ENCODE measurements around the gene TRIM66. TPM values are rescaled to one million over a fixed set of nuclear protein-coding genes. Genes with fewer than 3 reads are reported as not detected.

Gene TRIM66
- total RNA-seq: 40.1 TPM

GRCh38 chr11:8682303-8683114 lies at the start of gene TRIM66, which contains the start of gene RPL27A:
TSS of gene TRIM66 (minus strand) at chr11:8682665. CDS start at chr11:8672274, 10,391 bp downstream.
TSS of gene RPL27A (plus strand) at chr11:8682792. CDS start at chr11:8682814, 22 bp downstream.
- DNase-seq (ENCODE audit: low spot score): peak; percentile 100

GRCh38 chr11:8731647-8732323 lies 49.3 kb upstream of the TRIM66 start:
- no peak for DNase-seq (ENCODE audit: low spot score)

GRCh38 chr11:8730697-8731020 lies 48.2 kb upstream of the TRIM66 start:
- DNase-seq (ENCODE audit: low spot score): no peak

DNA sequence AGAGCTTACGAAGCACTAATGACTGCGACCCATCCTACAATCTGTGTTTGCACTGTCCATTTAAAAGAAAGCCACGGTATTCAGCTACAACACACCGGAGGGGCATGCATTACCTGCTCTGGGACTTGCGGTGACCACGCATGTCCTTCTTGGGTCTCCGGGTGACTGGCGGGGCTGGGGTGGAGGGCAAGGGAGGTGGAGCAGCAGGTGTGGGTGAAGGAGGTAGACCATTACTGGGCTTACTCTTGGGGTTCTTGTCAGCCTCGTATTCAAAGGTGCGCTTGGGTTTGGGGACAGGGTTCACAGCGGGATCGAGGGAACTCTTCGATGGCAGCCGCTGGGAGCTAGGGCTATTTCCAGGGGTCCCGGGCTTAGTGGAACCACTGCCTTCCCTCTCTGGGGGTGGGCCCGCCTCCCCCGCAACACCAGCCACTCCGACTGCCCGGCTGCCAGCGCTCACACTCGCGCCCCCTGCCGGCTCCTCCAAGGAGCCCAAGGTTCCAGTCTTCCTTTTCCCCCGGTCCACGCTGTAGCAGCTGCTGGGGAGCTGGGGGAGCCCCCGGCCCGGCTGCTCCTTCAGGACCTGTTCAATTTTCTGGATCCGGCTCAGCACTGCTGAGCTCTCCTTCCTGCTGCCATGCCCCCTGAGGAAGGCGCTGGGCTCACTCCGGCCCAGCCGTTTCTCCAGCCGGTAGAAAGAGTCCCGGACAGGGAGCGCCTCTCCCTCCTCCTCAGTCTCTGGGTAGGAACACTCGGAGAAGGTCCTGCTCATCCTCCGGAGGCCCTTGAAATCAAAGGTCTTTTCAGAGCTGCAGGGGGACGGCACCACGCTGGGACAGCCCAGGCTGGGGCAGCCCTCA lies 47.6 kb upstream of the TRIM66 start:
- DNase-seq (ENCODE audit: low spot score): no peak

DNA sequence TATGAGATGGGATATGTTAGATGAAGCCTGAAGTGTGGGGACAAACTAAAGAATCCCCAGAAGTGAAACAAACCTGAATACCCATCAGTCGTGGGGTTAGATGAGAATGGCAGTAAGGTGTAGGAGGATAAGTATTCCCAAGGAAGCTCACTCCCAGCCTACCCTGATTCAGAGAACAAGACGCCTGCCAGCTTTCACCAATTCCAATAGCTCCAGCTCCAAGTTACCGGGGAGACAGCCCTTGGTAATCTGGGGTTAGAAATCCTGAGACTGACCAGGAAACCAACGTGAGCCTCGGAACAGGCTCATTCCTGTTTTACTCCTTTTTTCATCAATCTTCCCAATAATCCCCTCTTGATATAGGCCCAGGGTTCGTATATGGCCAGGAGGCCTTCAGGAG lies 46.6 kb upstream of the TRIM66 start:
- no peak for DNase-seq (ENCODE audit: low spot score)

- DNase-seq (ENCODE audit: low spot score): no peak
These were observed 46.1 kb upstream of the TRIM66 start for GRCh38 chr11:8728563-8728962.

- DNase-seq (ENCODE audit: low spot score): no peak
These were observed 43.9 kb upstream of the TRIM66 start for GRCh38 chr11:8726395-8726794.

DNA sequence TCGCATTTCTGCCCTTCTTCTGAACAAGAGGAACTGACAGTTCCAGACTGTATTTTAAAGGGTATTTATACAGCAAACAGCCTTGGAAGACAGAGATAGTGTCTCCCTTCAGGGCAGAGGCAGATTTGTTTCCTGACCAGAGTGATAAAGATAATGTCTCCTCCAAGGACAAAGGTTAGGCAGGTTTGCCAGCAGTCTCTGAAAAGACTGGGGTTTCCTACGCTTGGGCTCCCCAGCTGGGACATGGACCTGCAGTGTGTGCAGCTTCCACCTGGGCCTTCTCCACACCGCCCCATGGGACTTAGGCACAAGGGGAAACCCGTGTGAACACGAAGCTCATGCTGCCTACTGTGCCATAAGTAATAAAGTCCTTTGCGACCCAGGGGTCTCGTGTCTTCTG lies 42.2 kb upstream of the TRIM66 start:
- DNase-seq (ENCODE audit: low spot score): no peak

GRCh38 chr11:8723711-8724110 lies 41.2 kb upstream of the TRIM66 start:
- no peak for DNase-seq (ENCODE audit: low spot score)

DNA sequence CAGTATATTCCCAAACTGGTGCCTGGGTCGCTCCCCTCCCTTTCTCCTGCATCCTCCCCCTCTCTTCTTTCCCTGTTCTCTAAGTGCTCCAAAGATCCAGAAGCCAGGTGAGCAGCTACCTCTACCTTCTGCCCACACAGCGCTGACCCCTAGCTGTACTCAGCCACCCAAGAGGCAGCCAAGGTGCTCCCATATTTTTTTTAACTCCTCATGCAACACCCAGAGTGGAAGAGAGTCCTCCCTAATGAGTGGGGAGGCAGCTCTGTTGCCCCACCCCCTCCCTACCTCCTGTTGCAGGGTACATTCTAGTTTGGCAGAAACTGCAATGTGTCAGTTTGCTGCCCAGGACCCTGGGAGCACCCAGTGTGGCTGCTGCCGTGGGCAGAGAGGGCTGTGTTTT lies 40.3 kb upstream of the TRIM66 start:
- DNase-seq (ENCODE audit: low spot score): no peak

DNA sequence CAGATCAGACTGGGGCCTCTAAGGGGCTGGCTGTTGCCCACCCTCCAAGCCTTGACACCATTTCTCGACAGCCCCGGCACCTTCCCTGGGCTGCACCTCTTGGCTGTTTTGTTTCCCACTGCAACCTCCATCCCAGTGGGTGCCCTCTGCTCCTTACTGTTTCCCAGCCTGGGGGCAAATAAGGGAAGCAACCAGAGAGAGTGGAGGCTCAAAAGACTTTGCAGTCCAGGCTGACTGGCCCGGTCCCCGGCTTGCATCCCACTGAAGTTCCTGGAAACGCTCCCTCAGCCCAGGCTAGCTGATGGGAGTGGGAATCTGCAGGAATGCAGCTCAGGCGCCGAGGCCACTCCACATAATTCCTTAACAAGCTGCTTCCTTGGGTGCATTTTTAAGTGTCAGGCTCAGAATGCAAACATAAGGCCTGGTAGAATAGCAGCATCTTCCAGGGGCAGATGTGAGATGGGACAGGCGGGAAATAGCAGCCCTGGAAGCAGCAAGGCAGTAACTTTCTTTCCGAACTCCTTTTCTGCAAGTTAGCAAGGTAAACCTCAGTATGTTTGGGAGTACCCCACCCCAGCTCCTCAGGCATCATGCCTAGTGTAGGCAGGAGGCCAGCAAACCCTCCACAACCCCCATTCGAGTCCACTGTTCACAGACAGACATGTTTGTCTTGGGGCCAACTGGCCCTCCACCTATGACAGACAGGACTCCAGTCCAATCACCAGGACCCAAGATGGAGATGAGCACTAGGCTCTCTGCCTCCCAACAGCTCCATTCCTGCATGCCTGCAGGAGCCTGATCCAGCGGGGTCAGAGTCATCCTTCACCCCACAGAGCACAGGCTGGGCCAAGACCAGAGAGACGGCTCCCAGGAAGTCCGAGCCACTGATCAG lies 39.4 kb upstream of the TRIM66 start:
- DNase-seq (ENCODE audit: low spot score): no peak

DNA sequence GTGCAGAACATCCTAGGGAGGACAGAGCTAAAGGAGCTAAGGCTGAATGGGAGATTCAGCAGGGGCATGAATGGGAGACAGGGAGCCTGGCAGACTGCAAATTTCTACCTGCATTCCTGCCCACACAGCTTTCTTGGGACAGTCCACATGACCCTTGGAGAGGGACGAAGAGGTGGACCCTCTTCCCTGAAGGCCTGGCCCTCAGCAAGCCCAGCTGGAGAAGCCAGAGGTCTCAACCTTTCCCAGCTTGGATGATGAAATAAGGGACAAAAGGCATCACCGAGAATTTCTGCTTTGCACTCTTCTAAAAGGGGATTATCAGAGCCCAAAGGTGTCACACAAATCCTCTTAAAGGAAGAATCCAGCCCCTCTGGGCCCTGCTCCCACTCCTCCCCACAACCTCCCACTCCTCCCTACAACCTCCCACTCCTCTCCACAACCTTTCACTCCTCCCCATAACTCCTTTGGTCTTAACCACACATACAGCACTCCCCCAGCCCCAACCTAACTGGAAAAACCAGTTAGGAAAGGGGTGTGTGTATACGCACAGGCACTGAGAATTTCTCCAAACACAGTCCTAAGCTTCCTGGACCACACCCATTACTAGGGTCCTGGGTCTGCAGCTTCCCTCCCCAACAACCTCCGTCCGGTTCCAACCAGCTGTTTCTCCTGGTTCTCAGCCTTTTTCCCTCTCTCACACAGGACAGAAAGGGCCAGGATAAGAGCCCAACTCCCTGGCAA lies 38.6 kb upstream of the TRIM66 start:
- peak; percentile 83 for DNase-seq (ENCODE audit: low spot score)

GRCh38 chr11:8720352-8720751 lies 37.9 kb upstream of the TRIM66 start:
- no peak for DNase-seq (ENCODE audit: low spot score)

DNA sequence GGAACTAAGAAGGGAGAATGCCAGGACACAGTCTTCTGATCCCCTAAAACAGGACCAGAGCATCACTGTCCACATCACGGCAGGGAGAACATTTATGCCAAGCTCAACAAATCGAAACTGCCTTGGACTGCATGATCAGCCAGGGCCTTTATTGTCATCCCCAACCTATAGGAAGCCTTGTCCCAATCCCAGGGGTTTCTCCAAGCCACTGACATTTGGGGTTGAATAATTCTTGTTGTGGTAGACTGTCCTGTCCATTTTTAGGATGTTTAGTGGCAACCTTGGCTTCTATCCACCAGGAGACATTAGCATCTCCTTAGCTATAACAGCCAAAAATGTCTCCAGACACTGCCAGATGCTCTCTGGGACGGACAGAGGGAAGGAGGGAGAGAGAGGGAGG lies 37.3 kb upstream of the TRIM66 start:
- DNase-seq (ENCODE audit: low spot score): no peak

GRCh38 chr11:8719211-8719649 lies 36.8 kb upstream of the TRIM66 start:
- peak; percentile 79 for DNase-seq (ENCODE audit: low spot score)

DNA sequence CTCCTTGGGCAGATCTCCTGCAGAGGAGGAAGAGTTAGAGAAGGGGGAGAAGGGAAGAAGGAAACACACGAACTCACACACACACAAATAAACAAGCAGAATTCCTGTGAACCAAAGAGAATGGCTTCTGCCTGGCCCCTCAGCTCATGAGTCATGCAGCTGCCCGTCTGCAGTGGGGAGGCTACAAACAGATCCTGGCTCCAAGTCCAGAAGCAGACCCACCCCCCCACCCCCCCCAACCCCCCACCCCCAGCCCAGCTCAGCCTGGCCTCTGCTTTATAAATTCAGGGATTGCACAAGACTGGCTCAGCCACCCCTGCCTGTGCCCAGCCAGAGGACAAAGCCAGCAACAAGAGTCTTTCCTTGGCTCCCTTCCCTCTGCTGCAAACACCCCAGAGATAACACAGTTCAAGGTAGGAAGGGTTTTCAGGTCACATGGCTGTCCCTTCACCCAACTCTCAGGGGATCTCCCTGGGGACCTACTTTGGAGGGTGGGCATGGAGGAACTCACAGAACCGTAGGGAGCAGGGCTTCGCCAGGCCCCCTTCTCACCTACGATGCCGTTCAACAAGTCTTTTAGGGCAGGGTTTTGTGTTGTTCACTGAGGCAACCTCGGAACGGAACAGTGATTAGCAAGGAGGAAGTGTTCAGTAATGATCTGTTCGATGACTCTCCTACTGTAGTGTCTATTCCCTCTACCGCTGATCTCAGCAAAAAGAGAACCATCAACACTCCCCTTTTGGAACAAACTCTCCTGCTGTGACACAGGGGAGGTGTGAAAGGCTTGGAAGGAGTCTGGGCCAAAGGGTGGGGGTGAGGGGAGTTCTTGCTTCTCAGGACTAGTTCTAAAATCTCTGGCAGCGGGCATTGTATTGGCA lies 35.6 kb upstream of the TRIM66 start:
- DNase-seq (ENCODE audit: low spot score): peak; percentile 72

- no peak for DNase-seq (ENCODE audit: low spot score)
These were observed 35.0 kb upstream of the TRIM66 start for GRCh38 chr11:8717544-8717875.

DNA sequence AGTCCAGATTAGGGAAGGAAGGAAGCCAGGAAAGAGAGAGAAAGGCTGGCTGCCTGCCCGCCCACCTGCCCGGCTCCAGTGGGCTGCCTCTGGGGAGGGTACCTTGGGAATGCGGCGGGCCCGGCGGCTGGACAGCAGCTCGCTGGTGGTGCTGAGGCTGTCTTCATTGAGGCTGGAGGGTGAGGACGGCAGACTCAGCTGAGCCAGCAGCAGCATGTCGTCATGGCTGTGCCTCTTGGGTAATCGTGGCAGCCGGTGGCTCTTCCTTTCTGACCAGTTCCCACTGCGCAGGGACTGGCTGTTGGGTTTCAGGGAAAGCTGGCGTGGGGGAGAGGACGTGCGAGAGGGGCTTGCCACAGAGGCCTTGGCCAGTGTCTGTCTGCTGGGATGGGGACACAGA lies 33.0 kb upstream of the TRIM66 start:
- no peak for DNase-seq (ENCODE audit: low spot score)

GRCh38 chr11:8714622-8715225 lies 32.3 kb upstream of the TRIM66 start:
- DNase-seq (ENCODE audit: low spot score): no peak
